B cell (primary cell): ENCODE data around the gene TMEM235.

ENCODE experiments used
- CTCF ChIP-seq: fragments of 200-600 bp; IDR thresholded peaks from one replicate; pipeline ENCODE4 v1.8.0; 2022; ENCODE audit warnings: antibody characterized with exemption, mild to moderate bottlenecking
- EZH2 ChIP-seq: IDR thresholded peaks from 2 replicates; pipeline ENCODE4 v1.6.1; 2012; ENCODE audit warnings: borderline replicate concordance, low read depth, mild to moderate bottlenecking, moderate library complexity, low read length; ENCODE audit not compliant: insufficient read depth, poor library complexity, severe bottlenecking

- TF ChIP-seq CTCF (peak; percentile 100), EZH2 (no peak)
Measured at GRCh38 chr17:78250891-78251772, 19.7 kb downstream of the TMEM235 start.
